Skeletal muscle satellite cell (primary cell): ENCODE data around the gene SV2B.

ENCODE experiments used
- H3K27me3 ChIP-seq: 2 replicates; pipeline ENCODE4 v1.7.0; 2013; ENCODE audit warnings: low read length; ENCODE audit not compliant: control insufficient read depth, insufficient read depth
- H3K36me3 ChIP-seq: 2 replicates; pipeline ENCODE4 v1.7.0; 2013; ENCODE audit warnings: mild to moderate bottlenecking, control low read depth, low read length; ENCODE audit not compliant: insufficient read depth
- H3K4me1 ChIP-seq: 2 replicates; pipeline ENCODE4 v1.7.0; 2013; ENCODE audit warnings: low read length; ENCODE audit not compliant: control insufficient read depth, insufficient read depth
- H3K4me2 ChIP-seq: 2 replicates; pipeline ENCODE4 v1.7.0; 2013; ENCODE audit warnings: mild to moderate bottlenecking, low read length
- H3K4me3 ChIP-seq: 2 replicates; pipeline ENCODE4 v1.7.0; 2013; ENCODE audit warnings: low read length
- H3K9ac ChIP-seq: 2 replicates; pipeline ENCODE4 v1.7.0; 2013; ENCODE audit warnings: mild to moderate bottlenecking, low read depth, low read length, moderate library complexity
- H3K9me3 ChIP-seq: replicated peaks from 2 replicates; pipeline ENCODE4 v1.7.0; 2013; ENCODE audit warnings: mild to moderate bottlenecking, control low read depth, low read length

SV2B gene

DNA sequence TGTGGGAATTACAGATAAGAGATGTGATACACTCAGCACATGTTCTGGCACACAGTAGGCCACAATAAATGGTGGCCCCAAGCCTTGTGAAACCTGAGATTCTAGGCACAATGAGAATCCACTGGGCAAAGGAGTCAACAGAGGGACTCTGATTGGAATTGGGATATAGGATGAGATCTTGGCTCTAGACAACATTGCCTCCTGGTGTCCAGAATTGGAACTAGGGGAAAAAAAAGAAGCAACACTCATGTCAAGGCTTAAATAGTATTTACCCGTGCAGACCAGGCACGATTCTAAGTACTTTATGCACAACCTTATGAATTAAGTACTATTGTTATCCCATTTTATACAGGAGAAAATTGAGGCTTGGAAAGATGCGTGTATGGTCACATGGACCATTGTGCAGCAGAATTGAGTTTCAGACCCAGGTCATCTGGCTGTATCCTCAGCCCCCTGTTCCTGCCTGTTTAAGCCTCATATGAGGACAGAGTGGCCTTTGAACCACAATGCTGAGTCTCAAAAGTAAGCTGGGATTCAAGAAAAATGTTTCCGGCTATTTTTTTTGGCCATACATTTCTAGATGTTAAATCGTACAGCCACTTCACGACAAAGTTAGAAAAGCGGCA lies 124.8 kb downstream of the SV2B start:
- Histone ChIP-seq H3K36me3 (no peaks in the 10 kb centered on the region), H3K27me3 (peaks cover 11% of the 10 kb centered on the region), H3K4me3 (no peak overlapping the region), H3K4me1 (no peaks in the 10 kb centered on the region), H3K4me2 (no peak overlapping the region), H3K9me3 (no peaks in the 10 kb centered on the region), H3K9ac (no peak overlapping the region)

DNA sequence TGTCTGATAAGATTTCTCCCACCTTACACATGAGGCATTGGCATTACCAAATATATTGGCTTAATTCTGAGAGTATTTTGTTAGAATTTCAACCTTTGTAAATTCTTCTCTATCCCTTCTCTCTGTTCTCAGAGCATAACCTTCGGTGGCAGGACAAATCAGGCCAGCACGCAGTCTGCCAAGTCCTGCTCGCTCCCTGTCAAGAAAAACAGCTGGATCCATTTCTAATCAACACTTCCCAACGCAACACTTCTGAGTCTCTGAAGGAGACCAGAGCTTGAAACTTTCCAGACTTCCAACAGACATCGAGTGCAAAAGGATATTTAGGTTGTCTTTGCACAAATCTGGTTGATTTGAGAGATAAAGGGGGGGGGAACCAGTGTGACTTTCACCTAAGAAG lies 125.7 kb downstream of the SV2B start:
- H3K27me3 ChIP-seq: peaks cover 11% of the 10 kb centered on the region

DNA sequence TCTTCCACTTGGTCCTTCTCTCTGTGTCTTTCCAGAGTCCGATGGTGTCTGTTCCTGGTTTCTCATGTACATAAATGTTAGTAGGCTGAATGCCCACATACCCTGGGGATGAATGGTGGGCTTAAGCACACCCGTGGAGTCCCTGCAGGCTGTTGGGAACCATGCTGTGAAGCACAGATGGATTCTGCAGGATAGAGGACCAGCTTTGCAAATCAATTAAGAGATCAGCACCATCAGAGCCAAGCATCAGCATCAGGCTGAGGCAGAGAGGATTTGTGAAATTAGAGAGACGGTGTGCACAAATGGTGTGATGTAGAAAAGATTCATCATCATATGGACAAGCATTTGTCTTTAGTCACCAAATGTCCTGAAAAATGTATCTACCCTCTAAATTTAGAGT lies 127.1 kb downstream of the SV2B start:
- Histone ChIP-seq H3K27me3 (peaks cover 11% of the 10 kb centered on the region), H3K4me1 (no peaks in the 10 kb centered on the region), H3K9me3 (no peaks in the 10 kb centered on the region), H3K4me3 (no peak overlapping the region), H3K9ac (no peak overlapping the region), H3K4me2 (no peak overlapping the region), H3K36me3 (no peaks in the 10 kb centered on the region)

More for the DNA sequence above, 125.7 kb downstream of the SV2B start:
- no peaks in the 10 kb centered on the region for H3K36me3 ChIP-seq
- no peak overlapping the region for H3K4me2 ChIP-seq
- no peak overlapping the region for H3K9ac ChIP-seq
- no peaks in the 10 kb centered on the region for H3K4me1 ChIP-seq
- no peak overlapping the region for H3K4me3 ChIP-seq
- no peaks in the 10 kb centered on the region for H3K9me3 ChIP-seq

DNA sequence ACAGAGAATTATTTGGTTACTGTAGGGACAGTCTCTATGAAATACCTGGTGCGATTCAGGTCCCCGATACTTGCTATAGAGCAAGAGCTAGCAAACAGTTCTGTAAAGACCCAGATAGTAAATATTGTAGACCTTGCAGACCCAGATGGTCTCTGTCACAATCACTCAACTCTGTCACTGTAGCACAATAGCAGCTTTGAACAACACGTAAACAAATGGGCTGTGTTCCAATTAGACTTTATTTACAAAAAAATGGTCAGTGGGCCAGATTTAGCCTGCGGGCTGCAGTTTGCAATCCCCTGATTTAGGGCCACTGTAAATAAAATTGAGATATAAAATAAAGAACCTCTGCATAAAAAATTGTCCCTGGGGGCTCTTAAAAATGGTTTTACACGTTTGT lies 127.7 kb downstream of the SV2B start:
- Histone ChIP-seq H3K4me3 (no peak overlapping the region), H3K36me3 (no peaks in the 10 kb centered on the region), H3K4me1 (no peaks in the 10 kb centered on the region), H3K27me3 (peaks cover 11% of the 10 kb centered on the region), H3K4me2 (no peak overlapping the region), H3K9me3 (no peaks in the 10 kb centered on the region), H3K9ac (no peak overlapping the region)

DNA sequence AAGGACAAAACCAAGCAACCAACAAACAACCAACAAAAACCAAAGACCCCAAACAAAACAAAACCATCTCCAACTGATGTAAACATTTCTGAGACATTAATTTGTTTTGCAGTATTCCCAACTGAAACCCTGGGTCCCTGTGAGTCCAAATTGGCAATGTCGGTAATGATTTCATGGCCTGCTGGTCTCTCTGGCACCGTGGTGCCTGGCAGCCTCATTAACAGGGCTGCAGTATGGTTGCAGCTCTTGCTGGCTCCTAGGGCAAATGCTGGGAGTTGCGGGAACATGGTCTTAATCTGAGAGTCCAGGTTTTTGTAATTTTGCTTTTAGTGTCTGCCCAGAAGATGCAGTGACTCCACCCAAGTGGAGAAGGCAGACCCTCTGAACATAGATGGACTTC lies 128.3 kb downstream of the SV2B start:
- Histone ChIP-seq H3K4me3 (no peak overlapping the region), H3K4me2 (no peak overlapping the region)

DNA sequence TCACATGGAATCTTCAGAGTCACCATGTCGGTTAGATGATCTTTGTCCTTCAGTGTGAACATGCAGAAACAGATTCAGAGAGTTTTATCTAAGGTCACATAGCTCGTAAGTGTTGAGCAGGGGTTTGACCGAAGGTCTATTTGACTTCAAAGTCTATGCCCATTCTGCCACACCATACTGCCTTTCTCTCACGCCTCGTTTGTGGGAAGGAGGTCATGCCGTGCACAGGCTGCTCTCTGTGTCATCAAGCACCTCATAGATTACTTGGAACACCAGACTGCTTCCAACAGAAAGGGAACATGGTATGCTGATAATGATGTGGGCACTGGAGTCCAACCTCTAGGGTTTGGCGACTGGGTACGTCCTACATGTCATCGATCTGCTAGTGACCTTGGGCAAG lies 128.8 kb downstream of the SV2B start:
- no peak overlapping the region for H3K4me2 ChIP-seq
- H3K4me1 ChIP-seq: no peaks in the 10 kb centered on the region
- H3K36me3 ChIP-seq: no peaks in the 10 kb centered on the region
- H3K9me3 ChIP-seq: no peaks in the 10 kb centered on the region
- peaks cover 11% of the 10 kb centered on the region for H3K27me3 ChIP-seq
- H3K9ac ChIP-seq: no peak overlapping the region
- no peak overlapping the region for H3K4me3 ChIP-seq

More for the DNA sequence above, 128.3 kb downstream of the SV2B start:
- no peaks in the 10 kb centered on the region for H3K9me3 ChIP-seq
- no peak overlapping the region for H3K9ac ChIP-seq
- H3K27me3 ChIP-seq: peaks cover 11% of the 10 kb centered on the region
- no peaks in the 10 kb centered on the region for H3K36me3 ChIP-seq
- no peaks in the 10 kb centered on the region for H3K4me1 ChIP-seq

DNA sequence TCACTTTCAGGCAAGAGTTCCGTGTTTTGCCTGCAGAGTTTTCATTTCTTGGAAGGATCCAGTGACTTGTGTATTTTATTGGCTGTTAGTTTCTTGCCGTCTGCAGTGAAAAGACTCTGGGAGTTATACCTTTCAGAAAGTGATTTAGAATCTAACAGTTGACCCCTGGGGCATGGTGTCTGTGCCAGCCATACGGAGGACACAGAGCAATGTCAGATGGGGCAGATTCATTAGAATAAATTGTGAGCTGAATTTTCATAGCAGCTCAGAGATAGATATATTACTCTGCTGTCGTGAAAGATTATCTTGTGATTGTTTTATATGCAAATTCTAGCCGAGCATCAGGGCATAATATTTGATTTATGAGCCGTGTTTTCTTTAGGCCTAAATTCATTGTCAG lies 131.6 kb downstream of the SV2B start:
- H3K4me1 ChIP-seq: no peaks in the 10 kb centered on the region
- H3K27me3 ChIP-seq: peaks cover 11% of the 10 kb centered on the region
- no peaks in the 10 kb centered on the region for H3K36me3 ChIP-seq
- H3K4me3 ChIP-seq: no peak overlapping the region
- H3K9me3 ChIP-seq: no peaks in the 10 kb centered on the region
- H3K9ac ChIP-seq: no peak overlapping the region
- H3K4me2 ChIP-seq: no peak overlapping the region

DNA sequence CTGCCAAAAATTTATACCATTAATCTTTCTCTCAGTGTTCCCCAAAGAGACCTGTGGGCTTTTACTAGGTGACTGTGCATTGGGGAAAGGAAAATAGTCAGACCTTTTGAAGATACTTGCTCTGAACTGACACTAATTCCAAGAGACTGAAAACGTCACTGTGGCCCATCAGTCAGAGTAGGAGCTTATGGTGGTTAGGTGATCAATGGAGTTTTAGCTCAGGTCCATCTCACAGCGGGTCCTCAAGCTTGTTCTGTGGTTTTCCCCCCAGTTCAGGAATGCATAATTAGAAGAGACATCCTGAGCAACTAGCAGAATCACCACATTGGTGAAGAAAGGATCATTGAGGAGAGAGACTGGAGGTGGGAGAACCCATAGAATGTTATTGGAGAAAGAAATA lies 134.7 kb downstream of the SV2B start:
- Histone ChIP-seq H3K4me3 (no peak overlapping the region), H3K27me3 (peaks cover 14% of the 10 kb centered on the region), H3K4me1 (no peaks in the 10 kb centered on the region), H3K4me2 (no peak overlapping the region), H3K9ac (no peak overlapping the region), H3K9me3 (no peaks in the 10 kb centered on the region), H3K36me3 (no peaks in the 10 kb centered on the region)

DNA sequence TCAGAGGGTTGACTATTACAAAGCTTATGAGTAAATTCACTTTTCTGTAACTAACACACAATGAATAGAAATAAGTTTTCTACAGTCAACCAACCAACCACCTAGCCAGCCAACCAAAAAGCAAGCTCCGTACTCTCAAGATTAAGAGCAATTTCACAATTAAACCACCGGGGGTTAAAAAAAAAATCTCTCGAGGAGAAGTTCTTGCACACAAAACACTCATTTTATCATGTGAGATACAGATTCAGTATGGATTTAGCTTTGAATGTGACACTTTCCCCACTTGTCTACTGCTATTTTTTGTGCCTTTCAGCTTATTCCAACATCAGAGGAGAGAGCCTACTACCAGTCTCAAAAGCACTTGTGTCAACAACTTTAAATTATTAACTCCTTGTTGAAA lies 135.3 kb downstream of the SV2B start:
- no peaks in the 10 kb centered on the region for H3K9me3 ChIP-seq
- H3K27me3 ChIP-seq: peaks cover 14% of the 10 kb centered on the region
- H3K4me1 ChIP-seq: no peaks in the 10 kb centered on the region
- no peak overlapping the region for H3K4me3 ChIP-seq
- no peaks in the 10 kb centered on the region for H3K36me3 ChIP-seq
- H3K4me2 ChIP-seq: no peak overlapping the region
- no peak overlapping the region for H3K9ac ChIP-seq

DNA sequence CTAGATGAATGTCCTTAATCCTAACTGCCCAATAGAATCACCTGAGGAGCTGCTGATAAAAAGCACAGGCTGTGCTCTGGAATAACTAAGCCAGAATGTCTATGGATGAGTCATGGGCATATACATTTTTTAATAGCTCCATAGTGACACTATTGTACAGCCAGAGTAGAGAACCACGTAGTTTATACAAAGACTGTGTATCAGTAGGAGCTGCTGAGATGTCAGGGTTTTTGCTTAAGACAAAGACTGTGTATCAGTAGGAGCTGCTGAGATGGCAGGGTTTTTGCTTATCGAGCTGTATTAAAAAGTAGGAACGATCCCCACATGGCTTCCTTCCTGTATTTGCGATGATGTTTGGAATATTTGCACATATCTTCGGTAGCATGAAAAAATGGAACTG lies 137.4 kb downstream of the SV2B start:
- Histone ChIP-seq H3K9ac (no peak overlapping the region), H3K36me3 (no peaks in the 10 kb centered on the region), H3K4me3 (no peak overlapping the region), H3K9me3 (no peaks in the 10 kb centered on the region), H3K4me2 (no peak overlapping the region), H3K27me3 (peaks cover 23% of the 10 kb centered on the region), H3K4me1 (no peaks in the 10 kb centered on the region)

DNA sequence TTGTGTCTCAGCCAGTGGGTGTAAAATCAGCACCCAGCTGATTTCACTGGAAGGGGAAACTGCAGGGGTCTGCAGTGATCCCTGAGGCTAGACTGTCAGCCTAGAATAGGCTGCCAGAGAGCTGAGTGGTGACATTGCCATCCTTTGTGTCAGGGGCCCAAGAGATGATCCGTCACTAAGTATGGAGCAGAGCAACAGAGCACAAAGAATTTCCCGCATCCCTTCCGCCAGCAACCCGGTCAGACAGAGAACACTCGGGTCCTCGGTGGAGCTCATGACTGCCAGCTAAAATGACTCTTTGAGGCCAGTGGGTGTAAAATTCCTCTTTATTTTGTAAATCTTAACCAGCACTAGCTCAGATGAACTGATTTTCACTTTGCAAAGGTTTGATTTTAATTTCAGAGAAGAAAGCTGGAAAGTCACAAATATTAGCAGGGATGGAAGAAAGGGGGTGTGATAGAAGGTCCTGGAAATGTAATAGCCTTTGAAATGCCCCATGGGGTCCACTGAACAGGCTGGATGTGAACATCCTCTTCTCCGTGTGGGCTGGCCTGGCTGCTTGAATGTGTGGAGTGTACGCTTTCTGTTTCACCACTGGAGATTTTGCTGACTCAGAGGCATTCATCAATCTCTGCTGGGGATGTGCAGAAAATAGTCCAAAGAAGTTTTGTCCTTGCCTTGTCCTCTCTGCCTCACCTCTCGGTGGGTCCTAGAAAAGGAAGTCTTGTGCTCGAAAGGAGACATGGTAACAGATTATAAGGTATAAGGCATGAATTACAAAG lies 138.8 kb downstream of the SV2B start:
- H3K4me2 ChIP-seq: no peak overlapping the region
- H3K4me3 ChIP-seq: no peak overlapping the region
- no peak overlapping the region for H3K9ac ChIP-seq
- H3K4me1 ChIP-seq: no peaks in the 10 kb centered on the region
- H3K9me3 ChIP-seq: no peaks in the 10 kb centered on the region
- H3K27me3 ChIP-seq: peaks cover 23% of the 10 kb centered on the region
- no peaks in the 10 kb centered on the region for H3K36me3 ChIP-seq

DNA sequence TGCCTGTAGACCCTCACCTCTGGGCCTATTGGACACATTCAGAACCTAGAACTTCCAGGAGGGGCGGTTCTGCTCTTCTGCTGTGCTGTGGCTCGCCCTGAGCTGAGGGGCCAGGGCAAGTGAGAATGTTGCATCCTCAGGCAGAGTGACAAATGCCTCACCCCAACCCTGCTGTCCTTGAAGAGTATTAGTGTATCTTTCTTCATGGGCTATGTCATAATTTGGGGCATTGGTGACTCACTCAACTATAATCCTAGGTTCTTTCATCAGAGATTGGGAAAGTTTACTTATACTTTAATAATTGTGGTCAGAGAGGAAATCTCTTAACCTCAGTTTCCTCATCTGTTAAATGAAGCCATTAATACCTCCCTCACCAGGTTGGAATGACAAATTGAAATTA lies 143.8 kb downstream of the SV2B start:
- no peaks in the 10 kb centered on the region for H3K9me3 ChIP-seq

More for the DNA sequence above, 143.8 kb downstream of the SV2B start:
- H3K36me3 ChIP-seq: no peaks in the 10 kb centered on the region
- H3K27me3 ChIP-seq: peaks cover 14% of the 10 kb centered on the region
- no peak overlapping the region for H3K4me3 ChIP-seq
- H3K9ac ChIP-seq: no peak overlapping the region
- H3K4me2 ChIP-seq: no peak overlapping the region
- no peaks in the 10 kb centered on the region for H3K4me1 ChIP-seq
